Nephron progenitor cell (in vitro differentiated cells): ENCODE measurements around the gene DLGAP3.
A peak's percentile ranks its signal among the peaks of the same experiment; 100 is the strongest.

ENCODE experiments used
- DNase-seq: peaks from one replicate; pipeline ENCODE4 v3.0.0; 2021
- H3K27ac Mint-ChIP-seq: 2 replicates; pipeline ENCODE4 v1.8.0; 2021; ENCODE audit warnings: mild to moderate bottlenecking, moderate library complexity, mixed read lengths
- H3K27me3 Mint-ChIP-seq: 2 replicates; pipeline ENCODE4 v1.8.0; 2021; ENCODE audit warnings: mild to moderate bottlenecking, low read depth, mixed read lengths; ENCODE audit not compliant: poor library complexity
- H3K36me3 Mint-ChIP-seq: 2 replicates; pipeline ENCODE4 v1.8.0; 2021; ENCODE audit warnings: low read depth, mixed read lengths
- H3K4me1 Mint-ChIP-seq: 2 replicates; pipeline ENCODE4 v1.8.0; 2021; ENCODE audit warnings: mixed read lengths
- H3K4me3 Mint-ChIP-seq: 2 replicates; pipeline ENCODE4 v1.8.0; 2021; ENCODE audit warnings: mild to moderate bottlenecking, moderate library complexity, mixed read lengths
- H3K9me3 Mint-ChIP-seq: 2 replicates; pipeline ENCODE4 v1.8.0; 2021; ENCODE audit warnings: mild to moderate bottlenecking, moderate library complexity, mixed read lengths
- CTCF ChIP-seq: fragments of 200-600 bp; sonication (generic); IDR thresholded peaks from 2 replicates; pipeline ENCODE4 v1.5.0; 2021; ENCODE audit warnings: antibody characterized with exemption

Gene DLGAP3

DNA sequence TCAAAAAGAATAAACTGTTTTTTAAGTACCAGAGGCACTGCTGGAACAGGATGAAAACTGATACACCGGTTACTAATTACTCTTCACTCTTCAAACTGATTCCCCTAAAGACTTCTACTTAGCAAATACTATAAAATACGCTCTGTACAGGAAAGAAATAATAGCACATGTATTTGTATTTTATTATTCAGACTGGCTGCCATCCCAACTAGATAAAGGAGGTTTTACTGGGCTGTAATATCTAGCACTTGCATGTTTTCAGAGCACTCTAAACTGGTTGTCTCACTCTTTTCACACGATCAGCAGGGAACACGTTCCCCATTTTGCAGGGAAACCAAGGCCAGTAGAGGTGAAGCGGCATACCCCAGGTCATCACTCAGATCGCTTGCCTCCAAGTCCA, 79.1 kb downstream of the DLGAP3 start:
- H3K4me1 Mint-ChIP-seq, result peaks cover 19% of the 10 kb centered on the region
- no peak overlapping the region for H3K27ac Mint-ChIP-seq
- H3K9me3 Mint-ChIP-seq, result no peaks in the 10 kb centered on the region

GRCh38 chr1:34847094-34847493, 82.4 kb downstream of the DLGAP3 start:
- Mint-ChIP-seq H3K27ac (peak overlapping the region; percentile 81), H3K4me1 (peaks cover 41% of the 10 kb centered on the region)

More for the DNA sequence above, 79.1 kb downstream of the DLGAP3 start:
- peaks cover 3% of the 10 kb centered on the region for H3K27me3 Mint-ChIP-seq
- no peak for DNase-seq
- no peak for TF ChIP-seq CTCF
- no peak overlapping the region for H3K4me3 Mint-ChIP-seq
- peaks cover 24% of the 10 kb centered on the region for H3K36me3 Mint-ChIP-seq

DNA sequence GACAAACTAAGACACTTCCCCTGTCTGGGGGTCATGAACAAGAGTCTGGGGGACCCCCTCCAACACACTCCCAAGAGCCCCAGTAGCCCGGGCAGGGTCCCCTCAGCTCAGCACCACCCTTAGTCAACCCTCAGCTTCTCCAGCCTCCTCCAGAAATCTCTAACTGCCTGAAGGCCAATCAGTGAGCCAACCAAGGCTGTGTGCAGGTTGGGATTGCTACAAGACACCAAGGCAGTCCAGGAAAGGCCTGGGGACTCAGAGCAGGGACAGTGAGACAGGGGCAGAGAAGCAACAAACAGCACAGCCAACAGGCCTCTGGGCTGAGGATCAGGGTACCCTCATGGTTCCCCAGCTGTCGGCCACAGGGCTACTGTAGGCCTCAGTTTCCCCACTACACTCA, 83.2 kb downstream of the DLGAP3 start:
- no peaks in the 10 kb centered on the region for H3K9me3 Mint-ChIP-seq
- H3K27me3 Mint-ChIP-seq, result peaks cover 7% of the 10 kb centered on the region
- no peak overlapping the region for H3K4me3 Mint-ChIP-seq
- H3K36me3 Mint-ChIP-seq, result peaks cover 23% of the 10 kb centered on the region
- H3K4me1 Mint-ChIP-seq, result peaks cover 41% of the 10 kb centered on the region
- H3K27ac Mint-ChIP-seq, result no peak overlapping the region
- TF ChIP-seq CTCF, result no peak
- DNase-seq, result no peak

More at GRCh38 chr1:34847094-34847493, 82.4 kb downstream of the DLGAP3 start:
- peaks cover 23% of the 10 kb centered on the region for H3K36me3 Mint-ChIP-seq
- no peak for TF ChIP-seq CTCF
- H3K9me3 Mint-ChIP-seq, result no peaks in the 10 kb centered on the region
- H3K4me3 Mint-ChIP-seq, result no peak overlapping the region
- DNase-seq, result no peak
- H3K27me3 Mint-ChIP-seq, result peaks cover 7% of the 10 kb centered on the region

DNA sequence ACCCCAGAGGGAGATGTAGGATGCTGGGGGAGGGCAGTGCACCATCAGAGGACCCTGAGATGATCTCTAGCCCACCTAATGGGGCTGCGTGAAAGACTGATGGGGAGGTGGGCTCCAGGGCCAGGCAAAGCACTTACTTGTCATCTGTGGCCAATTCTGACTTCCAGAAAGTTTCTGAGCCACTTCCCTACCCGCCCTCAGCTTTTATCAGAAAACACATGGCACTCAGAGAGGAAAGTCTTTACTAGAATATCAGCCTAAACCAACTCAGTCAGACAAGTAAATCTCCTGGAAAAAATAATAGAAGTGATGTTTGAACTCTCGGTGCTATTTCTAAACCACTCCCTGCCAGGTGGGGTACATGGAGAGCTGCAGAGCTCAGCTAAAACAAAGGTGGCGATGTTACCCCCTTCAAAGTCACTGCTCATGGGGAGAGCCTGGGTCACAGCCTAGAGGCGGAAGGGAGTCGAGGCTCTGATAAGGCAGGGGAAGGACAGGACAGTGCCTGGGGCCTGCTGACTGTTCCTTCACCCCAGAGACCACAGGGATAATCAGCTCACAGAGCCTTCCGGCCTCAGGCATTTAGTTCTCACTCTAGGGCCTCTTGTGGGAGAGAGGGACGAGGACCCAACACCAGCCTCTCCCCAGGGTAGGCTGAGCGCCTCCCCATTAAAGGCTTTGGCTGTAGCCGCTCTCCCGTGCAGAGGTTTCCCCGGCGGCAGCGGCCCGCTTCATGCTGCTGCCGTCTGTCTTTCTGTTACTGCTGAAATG, 84.1 kb downstream of the DLGAP3 start:
- H3K9me3 Mint-ChIP-seq, result no peaks in the 10 kb centered on the region
- peaks cover 7% of the 10 kb centered on the region for H3K27me3 Mint-ChIP-seq
- no peak for DNase-seq
- no peak for TF ChIP-seq CTCF
- H3K4me1 Mint-ChIP-seq, result peaks cover 41% of the 10 kb centered on the region
- H3K27ac Mint-ChIP-seq, result peak overlapping the region; percentile 73
- H3K36me3 Mint-ChIP-seq, result peaks cover 17% of the 10 kb centered on the region
- H3K4me3 Mint-ChIP-seq, result no peak overlapping the region

DNA sequence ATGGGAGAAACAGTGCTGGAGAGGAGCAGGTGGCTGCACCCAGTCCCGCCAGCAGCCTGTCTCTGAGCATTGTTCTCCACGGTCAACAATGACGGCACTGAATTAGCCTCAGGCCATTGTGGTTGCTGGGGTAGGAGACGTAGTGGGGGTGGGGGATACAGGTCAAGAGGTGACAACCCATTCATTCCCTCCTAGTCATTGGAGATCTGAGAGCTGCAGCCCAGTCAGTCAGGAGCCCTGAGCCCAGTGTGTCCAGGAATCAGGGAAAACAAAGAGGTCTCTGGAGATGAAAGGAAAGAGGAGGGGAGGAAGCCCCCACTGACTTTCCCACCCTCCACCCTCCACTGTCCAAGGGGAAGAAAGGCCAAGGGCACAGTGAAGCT, 85.2 kb downstream of the DLGAP3 start:
- no peak for TF ChIP-seq CTCF
- peaks cover 9% of the 10 kb centered on the region for H3K27me3 Mint-ChIP-seq
- no peak overlapping the region for H3K4me3 Mint-ChIP-seq
- H3K36me3 Mint-ChIP-seq, result peaks cover 9% of the 10 kb centered on the region
- H3K9me3 Mint-ChIP-seq, result no peaks in the 10 kb centered on the region
- no peak overlapping the region for H3K27ac Mint-ChIP-seq
- no peak for DNase-seq
- peaks cover 41% of the 10 kb centered on the region for H3K4me1 Mint-ChIP-seq
